GM10266 (cell line): ENCODE results near the gene NFAT5.

ENCODE experiments used
- DNase-seq: peaks from one replicate; pipeline ENCODE4 v3.0.0; 2012; ENCODE audit errors: extremely low spot score
- TF ChIP-seq, protein P1 (sequence below): IDR thresholded peaks from 2 replicates; pipeline ENCODE4 v1.5.1; 2012; ENCODE audit warnings: mild to moderate bottlenecking, low read depth; ENCODE audit not compliant: control insufficient read depth, insufficient read depth; ENCODE audit errors: missing control alignments

NFAT5 gene

DNA sequence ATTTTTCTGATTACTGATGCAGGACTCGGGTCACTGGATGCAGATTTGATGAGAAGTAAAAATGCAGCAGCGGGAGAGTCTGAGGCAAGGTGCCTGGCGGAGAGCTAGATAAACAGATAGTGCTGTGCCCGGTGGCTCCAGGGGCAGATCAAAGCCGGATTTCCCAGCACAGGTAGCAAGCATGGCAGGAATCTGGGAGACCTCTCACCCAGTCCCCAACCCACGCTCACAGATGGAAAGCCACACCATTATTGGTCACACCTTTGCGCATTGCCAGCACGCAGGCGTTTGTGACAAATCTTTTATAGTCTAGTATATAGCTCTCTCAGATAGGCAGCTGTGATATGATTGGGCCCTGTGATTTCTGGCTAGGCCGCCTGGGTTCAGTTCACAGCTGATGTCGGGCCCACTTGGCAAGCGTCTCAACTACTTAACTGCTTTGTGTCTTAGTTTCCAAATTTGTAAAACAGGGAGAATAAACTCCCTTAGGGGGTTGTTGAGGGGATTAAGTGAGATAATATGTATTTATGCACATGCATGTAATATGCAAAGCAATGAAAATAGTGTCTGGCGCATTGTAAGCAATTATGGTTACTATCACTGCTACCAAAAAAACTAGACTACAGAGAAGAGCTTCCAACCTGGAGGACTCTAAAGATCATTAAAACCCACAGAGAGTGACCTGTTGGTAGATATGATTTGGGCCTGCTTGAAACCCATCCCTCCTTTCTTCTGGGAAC, 42.0 kb upstream of the NFAT5 start:
- TF ChIP-seq, protein P1, sequence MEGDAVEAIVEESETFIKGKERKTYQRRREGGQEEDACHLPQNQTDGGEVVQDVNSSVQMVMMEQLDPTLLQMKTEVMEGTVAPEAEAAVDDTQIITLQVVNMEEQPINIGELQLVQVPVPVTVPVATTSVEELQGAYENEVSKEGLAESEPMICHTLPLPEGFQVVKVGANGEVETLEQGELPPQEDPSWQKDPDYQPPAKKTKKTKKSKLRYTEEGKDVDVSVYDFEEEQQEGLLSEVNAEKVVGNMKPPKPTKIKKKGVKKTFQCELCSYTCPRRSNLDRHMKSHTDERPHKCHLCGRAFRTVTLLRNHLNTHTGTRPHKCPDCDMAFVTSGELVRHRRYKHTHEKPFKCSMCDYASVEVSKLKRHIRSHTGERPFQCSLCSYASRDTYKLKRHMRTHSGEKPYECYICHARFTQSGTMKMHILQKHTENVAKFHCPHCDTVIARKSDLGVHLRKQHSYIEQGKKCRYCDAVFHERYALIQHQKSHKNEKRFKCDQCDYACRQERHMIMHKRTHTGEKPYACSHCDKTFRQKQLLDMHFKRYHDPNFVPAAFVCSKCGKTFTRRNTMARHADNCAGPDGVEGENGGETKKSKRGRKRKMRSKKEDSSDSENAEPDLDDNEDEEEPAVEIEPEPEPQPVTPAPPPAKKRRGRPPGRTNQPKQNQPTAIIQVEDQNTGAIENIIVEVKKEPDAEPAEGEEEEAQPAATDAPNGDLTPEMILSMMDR: no peak
- no peak for DNase-seq

DNA sequence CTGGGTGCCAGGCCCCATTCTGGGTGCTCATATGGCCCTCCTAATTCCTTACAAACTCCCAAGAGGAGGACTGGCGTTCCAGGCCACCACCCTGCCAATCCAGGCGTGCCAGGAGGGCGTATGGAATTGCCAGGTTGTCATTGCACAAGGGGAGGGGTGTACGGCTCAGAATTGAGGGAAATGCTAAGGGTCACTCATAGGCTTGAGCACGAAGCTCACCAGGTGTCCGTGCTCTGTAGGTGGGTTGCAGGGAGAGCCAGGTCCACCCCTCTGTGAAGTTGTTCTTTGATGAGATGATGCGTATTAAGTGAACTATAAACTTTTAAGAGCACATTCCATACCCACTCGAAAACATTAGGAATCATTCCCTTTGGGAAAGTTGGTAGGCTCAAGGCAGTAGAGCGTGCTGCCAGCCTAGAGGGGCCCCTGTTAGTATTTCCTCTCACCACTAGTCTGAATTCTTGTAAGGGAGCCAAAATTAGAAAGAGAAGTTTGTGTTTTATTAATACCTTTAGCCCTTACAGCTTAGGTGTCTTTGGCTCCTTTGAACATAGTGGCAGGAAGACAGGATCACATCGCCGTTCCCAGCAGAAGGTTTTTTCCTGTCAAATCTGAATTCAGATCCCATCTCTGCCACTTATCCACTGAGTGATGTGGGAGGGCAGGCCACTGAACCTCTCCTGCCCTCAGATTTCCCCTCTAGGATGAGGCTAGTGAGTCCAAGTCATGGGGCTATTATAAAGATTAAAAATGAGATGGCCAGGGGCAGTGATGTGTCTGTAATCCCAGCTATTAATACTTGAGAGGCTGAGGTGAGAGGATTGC, 38.7 kb upstream of the NFAT5 start:
- TF ChIP-seq, protein P1: no peak
- DNase-seq: no peak

DNA sequence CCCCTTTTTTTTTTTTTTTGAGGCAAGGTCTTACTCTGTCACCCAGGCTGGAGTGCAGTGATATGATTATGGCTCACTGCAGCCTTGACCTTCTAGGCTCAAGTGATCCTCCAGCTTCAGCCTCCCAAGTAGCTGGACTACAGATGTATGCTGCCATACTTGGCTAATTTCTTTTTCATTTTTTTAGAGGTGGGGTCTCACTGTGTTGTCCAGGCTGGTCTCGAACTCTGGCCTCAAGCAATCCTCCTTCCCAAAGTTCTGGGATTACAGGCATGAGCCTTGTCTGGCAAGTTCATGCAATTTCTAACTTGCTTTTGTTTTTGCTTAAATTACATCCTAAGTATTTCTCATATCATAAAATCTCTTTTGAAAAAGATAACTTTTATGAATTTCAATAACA, 33.8 kb upstream of the NFAT5 start:
- TF ChIP-seq, protein P1: no peak
- DNase-seq: no peak

DNA sequence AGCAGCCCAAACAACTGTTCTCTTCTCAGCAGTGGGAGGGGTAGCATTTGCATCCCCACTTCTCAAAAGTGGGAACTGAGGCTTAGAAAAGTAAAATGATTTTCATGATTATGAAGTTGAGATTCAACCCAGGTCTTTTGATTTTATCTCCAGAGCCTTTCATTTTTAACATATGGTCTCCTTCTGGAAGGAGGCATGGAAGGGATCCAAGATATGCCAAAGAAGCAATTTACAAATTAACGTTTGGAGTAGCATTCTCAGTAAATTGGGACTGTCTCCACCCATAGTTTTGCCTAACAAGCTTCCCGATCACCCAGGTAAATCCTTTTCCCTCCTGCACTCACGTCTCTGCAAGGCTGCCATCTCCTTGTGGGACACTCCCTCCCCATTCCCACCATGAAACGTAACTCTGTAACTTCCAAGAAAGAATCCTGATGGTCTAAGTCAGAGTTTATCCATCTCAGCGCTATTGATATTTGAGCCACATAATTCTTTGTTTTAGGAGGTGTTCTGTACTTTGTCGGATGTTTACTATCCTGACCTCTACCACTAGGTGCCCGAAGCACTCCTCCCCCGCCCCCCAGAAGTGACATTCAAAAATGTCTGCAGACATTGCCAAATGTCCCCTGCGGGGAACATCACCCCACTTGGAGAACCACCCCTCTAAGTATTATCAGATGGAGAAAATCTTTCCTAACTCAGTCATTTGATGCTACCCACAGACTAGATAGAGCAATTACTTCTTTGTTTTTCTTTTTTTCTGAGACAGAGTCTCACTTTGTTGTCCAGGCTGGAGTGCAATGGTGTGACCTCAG, 32.9 kb upstream of the NFAT5 start:
- TF ChIP-seq, protein P1: no peak
- no peak for DNase-seq

DNA sequence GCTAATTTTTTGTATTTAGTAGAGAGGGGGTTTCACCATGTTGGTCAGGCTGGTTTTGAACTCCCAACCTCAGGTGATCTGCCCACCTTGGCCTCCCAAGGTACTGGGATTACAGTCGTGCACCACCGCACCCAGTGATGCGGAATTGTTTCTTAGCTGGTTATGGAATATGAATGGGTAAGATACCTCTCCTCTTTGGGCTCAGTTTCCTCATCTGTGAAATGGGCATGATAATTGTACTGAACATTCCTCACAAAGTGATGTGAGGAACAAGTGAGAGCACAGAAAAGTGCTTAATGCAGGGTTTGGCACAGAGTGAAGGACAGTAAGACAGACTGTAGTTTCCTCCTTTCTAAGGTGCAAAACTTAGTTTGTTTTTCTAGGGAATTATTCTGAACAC, 31.0 kb upstream of the NFAT5 start:
- DNase-seq: no peak
- TF ChIP-seq, protein P1: no peak

DNA sequence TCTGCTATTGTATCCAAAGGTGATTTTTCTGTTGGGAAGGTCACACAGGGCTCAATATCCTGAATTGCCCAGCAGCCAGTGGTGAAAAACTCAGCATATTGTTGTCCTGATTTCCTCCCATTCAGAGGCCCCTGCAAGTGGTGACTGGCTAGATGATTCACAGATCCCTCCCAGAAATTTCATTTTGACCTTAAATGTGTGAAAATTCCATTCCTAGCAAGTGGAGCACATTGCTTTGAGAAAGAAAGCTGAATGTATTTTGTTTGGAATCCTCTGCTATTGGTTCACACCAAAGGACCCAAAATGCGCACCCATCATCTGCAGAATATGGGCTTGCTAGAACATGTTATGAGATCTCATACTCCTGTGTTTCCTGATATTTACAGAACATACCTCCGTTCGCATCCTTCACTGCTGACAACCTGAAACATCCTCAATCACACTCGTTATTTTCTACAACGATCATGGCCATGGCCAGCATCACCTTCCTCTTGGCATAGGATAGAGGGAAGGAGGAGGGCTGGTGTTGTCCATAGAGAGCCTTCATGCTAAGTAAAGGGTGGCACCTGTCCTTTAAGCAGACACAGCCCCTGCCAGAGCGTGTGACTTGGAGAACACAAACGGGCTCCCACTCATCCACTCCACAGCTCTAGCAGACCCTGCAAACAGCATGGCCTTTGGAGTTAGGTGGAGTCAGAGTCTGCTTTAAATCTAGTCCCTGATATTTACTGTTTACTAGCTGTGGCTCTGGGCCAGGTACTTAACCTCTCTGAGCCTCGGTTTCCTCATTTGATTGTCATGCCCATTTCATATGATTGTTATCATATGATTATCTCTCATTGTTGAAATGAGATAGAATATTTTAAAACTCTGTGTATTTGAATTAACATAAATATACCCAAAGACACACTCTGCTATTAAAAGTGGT, 30.4 kb upstream of the NFAT5 start:
- TF ChIP-seq, protein P1: no peak
- no peak for DNase-seq
